SU-DHL-6 (cell line): Measurements from ENCODE around the gene PEX5.

Experiments
- H2AFZ ChIP-seq: fragments of 200-600 bp; sonication (generic); 2 replicates; pipeline ENCODE4 v1.6.1; 2014; ENCODE audit warnings: low read depth, mild to moderate bottlenecking, moderate library complexity, mixed read lengths, antibody characterized with exemption, low read length; ENCODE audit not compliant: severe bottlenecking
- H3F3A ChIP-seq: fragments of 200-600 bp; shearing (Covaris generic); 2 replicates; pipeline ENCODE4 v1.6.0; 2016; ENCODE audit warnings: antibody characterized with exemption, mild to moderate bottlenecking; ENCODE audit not compliant: insufficient read depth
- H3K27ac ChIP-seq: fragments of 200-600 bp; sonication (generic); 2 replicates; pipeline ENCODE4 v1.5.1; 2016; ENCODE audit warnings: low read depth, mild to moderate bottlenecking, low read length, moderate library complexity, mixed read lengths
- H3K27me3 ChIP-seq: fragments of 200-600 bp; sonication (generic), shearing (Covaris generic); 2 replicates; pipeline ENCODE4 v1.6.0; 2014; ENCODE audit warnings: mild to moderate bottlenecking, low read length
- H3K36me3 ChIP-seq: fragments of 200-600 bp; sonication (generic); 2 replicates; pipeline ENCODE4 v1.6.1; 2014; ENCODE audit warnings: mild to moderate bottlenecking, low read length, mixed read lengths
- H3K4me2 ChIP-seq: fragments of 300-600, 200-600 bp; shearing (Covaris generic), sonication (generic); 2 replicates; pipeline ENCODE4 v1.6.0; 2014; ENCODE audit warnings: low read length, low read depth, mild to moderate bottlenecking; ENCODE audit not compliant: poor library complexity, severe bottlenecking
- H3K4me3 ChIP-seq: fragments of 200-600 bp; sonication (generic); 2 replicates; pipeline ENCODE4 v1.5.1; 2014; ENCODE audit warnings: antibody characterized with exemption, low read length, mild to moderate bottlenecking, mixed read lengths; ENCODE audit not compliant: insufficient read depth, poor library complexity, severe bottlenecking
- H3K79me2 ChIP-seq: fragments of 200-600 bp; sonication (generic); 2 replicates; pipeline ENCODE4 v1.6.1; 2014; ENCODE audit warnings: mild to moderate bottlenecking, low read length, moderate library complexity; ENCODE audit not compliant: insufficient read depth
- H3K9ac ChIP-seq: fragments of 200-600 bp; sonication (generic); 2 replicates; pipeline ENCODE4 v1.7.0; 2014; ENCODE audit warnings: mild to moderate bottlenecking, low read length
- H3K9me2 ChIP-seq: fragments of 200-600 bp; sonication (generic); replicated peaks from 2 replicates; pipeline ENCODE4 v1.6.1; 2014; ENCODE audit warnings: low read length; ENCODE audit not compliant: insufficient read depth
- H3K9me3 ChIP-seq: fragments of 200-600 bp; sonication (generic); 2 replicates; pipeline ENCODE4 v1.6.1; 2014; ENCODE audit warnings: low read length, mixed read lengths; ENCODE audit not compliant: insufficient read depth
- H4K20me1 ChIP-seq: fragments of 200-600 bp; sonication (generic); 2 replicates; pipeline ENCODE4 v1.6.1; 2014; ENCODE audit warnings: low read depth, mild to moderate bottlenecking, antibody characterized with exemption, low read length, moderate library complexity, mixed read lengths
- CTCF ChIP-seq: fragments of 200-600 bp; sonication (generic); IDR thresholded peaks from one replicate; pipeline ENCODE4 v1.5.1; 2017; ENCODE audit warnings: antibody characterized with exemption, mild to moderate bottlenecking, low read length, moderate library complexity; ENCODE audit not compliant: insufficient read depth, poor library complexity, severe bottlenecking
- EZH2phosphoT487 ChIP-seq: fragments of 200-600 bp; sonication (generic), shearing (Covaris generic); conservative IDR thresholded peaks from 2 replicates; pipeline ENCODE4 v1.6.1; 2018; ENCODE audit warnings: mild to moderate bottlenecking, antibody characterized with exemption, low read length, moderate library complexity, mixed read lengths

The PEX5 gene

GRCh38 chr12:7152818-7153217 lies 36.7 kb upstream of the PEX5 start:
- TF ChIP-seq CTCF (no peak), EZH2phosphoT487 (no peak)
- no peaks in the 10 kb centered on the region for H3K36me3 ChIP-seq
- no peaks in the 10 kb centered on the region for H3F3A ChIP-seq
- H2AFZ ChIP-seq, result no peak overlapping the region
- no peaks in the 10 kb centered on the region for H3K79me2 ChIP-seq
- H3K4me2 ChIP-seq, result no peak overlapping the region
- no peaks in the 10 kb centered on the region for H3K9me2 ChIP-seq
- no peak overlapping the region for H3K9ac ChIP-seq
- no peak overlapping the region for H3K4me3 ChIP-seq
- no peaks in the 10 kb centered on the region for H3K9me3 ChIP-seq
- H4K20me1 ChIP-seq, result no peaks in the 10 kb centered on the region
- no peaks in the 10 kb centered on the region for H3K27me3 ChIP-seq
- no peak overlapping the region for H3K27ac ChIP-seq

GRCh38 chr12:7154042-7154441 lies 35.4 kb upstream of the PEX5 start:
- Histone ChIP-seq H3K79me2 (no peaks in the 10 kb centered on the region), H3K27me3 (no peaks in the 10 kb centered on the region), H3K27ac (no peak overlapping the region), H3K9ac (no peak overlapping the region), H3K4me3 (no peak overlapping the region), H3F3A (no peaks in the 10 kb centered on the region), H3K36me3 (no peaks in the 10 kb centered on the region), H3K9me3 (no peaks in the 10 kb centered on the region), H3K9me2 (no peaks in the 10 kb centered on the region), H4K20me1 (no peaks in the 10 kb centered on the region), H2AFZ (no peak overlapping the region), H3K4me2 (no peak overlapping the region)
- TF ChIP-seq CTCF (no peak), EZH2phosphoT487 (no peak)

GRCh38 chr12:7154901-7155470 lies 34.5 kb upstream of the PEX5 start:
- Histone ChIP-seq H3K4me3 (no peak overlapping the region), H3K27me3 (no peaks in the 10 kb centered on the region), H2AFZ (no peak overlapping the region), H3K27ac (no peak overlapping the region), H3K4me2 (no peak overlapping the region), H3F3A (no peaks in the 10 kb centered on the region), H3K9me2 (no peaks in the 10 kb centered on the region), H3K9ac (no peak overlapping the region), H3K36me3 (no peaks in the 10 kb centered on the region), H4K20me1 (no peaks in the 10 kb centered on the region), H3K79me2 (no peaks in the 10 kb centered on the region), H3K9me3 (no peaks in the 10 kb centered on the region)
- no peak for TF ChIP-seq EZH2phosphoT487
- TF ChIP-seq CTCF, result no peak
